ENCODE measurements around the gene VAMP5. TPM values are rescaled to one million over a fixed set of nuclear protein-coding genes. Genes with fewer than 3 reads are reported as not detected.

Gene VAMP5
- total RNA-seq, 2 donors from 2014 or later = 3.0 to 10.4 TPM

DNA sequence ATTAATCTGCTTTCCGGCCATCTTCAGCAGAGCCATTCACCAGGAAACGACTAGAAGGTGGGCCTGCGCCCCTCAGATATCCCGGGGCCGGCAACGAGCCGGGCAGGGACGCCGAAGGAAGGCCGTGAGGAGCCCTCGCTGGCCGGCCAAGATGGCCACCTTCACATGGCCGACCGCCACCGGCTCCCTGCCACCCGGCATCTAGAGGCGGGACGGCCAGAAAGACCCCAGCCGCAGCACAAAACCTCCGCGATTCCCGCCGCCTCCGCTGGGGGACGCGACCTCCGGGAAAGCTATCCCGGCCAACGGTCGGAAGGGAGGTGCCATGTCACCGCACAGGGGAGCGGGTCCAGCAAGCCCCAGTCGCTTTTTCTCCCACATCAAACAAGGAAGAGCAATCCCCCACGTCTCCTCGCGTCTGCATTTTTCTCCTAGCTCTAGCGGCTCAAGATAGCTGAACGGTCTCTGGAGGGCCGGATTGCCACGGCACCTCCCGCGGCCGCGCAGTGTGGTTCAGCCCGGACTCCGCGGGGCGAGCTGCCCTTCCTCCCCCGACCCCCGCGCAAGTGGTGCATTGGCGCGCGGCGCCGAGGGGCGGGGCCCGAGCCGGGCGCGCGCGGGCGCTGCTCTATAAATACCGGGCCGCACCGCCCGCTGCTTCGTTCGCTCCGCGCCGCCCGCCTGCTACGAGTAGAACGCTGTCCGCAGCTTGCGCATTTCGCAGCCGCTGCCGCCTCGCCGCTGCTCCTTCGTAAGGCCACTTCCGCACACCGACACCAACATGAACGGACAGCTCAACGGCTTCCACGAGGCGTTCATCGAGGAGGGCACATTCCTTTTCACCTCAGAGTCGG is 45.5 kb upstream of the VAMP5 start, which contains the start of gene MAT2A:
TSS of gene MAT2A (plus strand) at position 662 of the 854 bp plus-strand sequence. CDS start at position 782, 120 bp downstream.
- TF ChIP-seq POLR2A (IDR thresholded peaks at IDR 0.05) = peak; percentile 100
- peak; percentile 58 to 92 (median 79) for TF ChIP-seq CTCF (IDR thresholded peaks at IDR 0.05)
- H3K27ac ChIP-seq = peak within 1 kb of the TSS; percentile 96 to 99 (median 98)
- peaks cover 65% of the 10 kb centered on the region for H3K4me1 ChIP-seq
- no peaks in the 10 kb centered on the region for H3K9me3 ChIP-seq
- WGBS, 2 donors = 0% methylated on average over 16 to 90 of the region's 92 CpGs
- intact Hi-C loops (cut with DNase I) = no loop called here
- no peaks in the 10 kb centered on the region for H3K27me3 ChIP-seq
- H3K36me3 ChIP-seq (replicated peaks in 1 of 2; ENCODE audit: insufficient read depth in 1 of 2, low read depth in 2 of 2) = peaks cover 10 to 24% of the 10 kb centered on the region in 2 donors
- DNase-seq (peak; percentile 92 to 95 (median 94)), ATAC-seq (peak; percentile 85)
- H3K4me3 ChIP-seq = peak within 1 kb of the TSS; percentile 83 to 96

- peaks cover 74% of the 10 kb centered on the region for H3K4me1 ChIP-seq
- no peaks in the 10 kb centered on the region for H3K9me3 ChIP-seq
- TF ChIP-seq CTCF (IDR thresholded peaks at IDR 0.05) (peak in 1 of 7 experiments; percentile 4), POLR2A (IDR thresholded peaks at IDR 0.05) (no peak)
- 0% methylated on average over 6 to 44 of the region's 67 CpGs for WGBS, 2 donors
- H3K36me3 ChIP-seq (replicated peaks in 1 of 2; ENCODE audit: insufficient read depth in 1 of 2, low read depth in 2 of 2) = peaks cover 15 to 30% of the 10 kb centered on the region in 2 donors
- ATAC-seq = peak; percentile 47
- H3K27me3 ChIP-seq = no peaks in the 10 kb centered on the region
- DNase-seq = peak; percentile 65 to 73 (median 70)
- intact Hi-C loops (cut with DNase I) = no loop called here
- H3K4me3 ChIP-seq = peak overlapping the region; percentile 83 to 96
- peak overlapping the region; percentile 96 to 99 (median 98) for H3K27ac ChIP-seq
Observed at GRCh38 chr2:85539361-85540132, 44.7 kb upstream of the VAMP5 start.

- intact Hi-C loops (cut with DNase I) = no loop called here
Observed at GRCh38 chr2:85540133-85540648, 44.0 kb upstream of the VAMP5 start.

GRCh38 chr2:85541262-85541661 is 43.0 kb upstream of the VAMP5 start:
- 15 to 21% methylated on average over 4 of the region's 4 CpGs for WGBS, 2 donors
- no peak for TF ChIP-seq CTCF (IDR thresholded peaks at IDR 0.05)
- no peak for TF ChIP-seq POLR2A (IDR thresholded peaks at IDR 0.05)
- ATAC-seq (no peak), DNase-seq (no peak)
- no peaks in the 10 kb centered on the region for H3K27me3 ChIP-seq
- peaks cover 18 to 36% of the 10 kb centered on the region in 2 donors for H3K36me3 ChIP-seq (replicated peaks in 1 of 2; ENCODE audit: insufficient read depth in 1 of 2, low read depth in 2 of 2)
- intact Hi-C loops (cut with DNase I) = no loop called here
- peak overlapping the region; percentile 83 to 96 for H3K4me3 ChIP-seq
- H3K9me3 ChIP-seq = no peaks in the 10 kb centered on the region
- H3K4me1 ChIP-seq = peaks cover 73% of the 10 kb centered on the region
- peak overlapping the region; percentile 17 to 99 (median 98) for H3K27ac ChIP-seq

More at GRCh38 chr2:85540133-85540648, 44.0 kb upstream of the VAMP5 start:
- ATAC-seq = no peak
- TF ChIP-seq CTCF (IDR thresholded peaks at IDR 0.05) = no peak
- no peak for DNase-seq
- WGBS, 2 donors = 2% methylated on average over 11 of the region's 11 CpGs
- H3K36me3 ChIP-seq (replicated peaks in 1 of 2; ENCODE audit: insufficient read depth in 1 of 2, low read depth in 2 of 2) = peaks cover 18 to 34% of the 10 kb centered on the region in 2 donors
- H3K27me3 ChIP-seq = no peaks in the 10 kb centered on the region
- H3K27ac ChIP-seq = peak overlapping the region; percentile 96 to 99 (median 98)
- peaks cover 75% of the 10 kb centered on the region for H3K4me1 ChIP-seq
- no peaks in the 10 kb centered on the region for H3K9me3 ChIP-seq
- H3K4me3 ChIP-seq = peak overlapping the region; percentile 83 to 96
